ENCODE results near the gene TRIL. TPM values are rescaled to one million over a fixed set of nuclear protein-coding genes. Genes with fewer than 3 reads are reported as not detected.

TRIL gene
- total and polyA plus RNA-seq, 2 donors (not counting 1 experiment from before 2014, with no cell fraction given) = not detected

DNA sequence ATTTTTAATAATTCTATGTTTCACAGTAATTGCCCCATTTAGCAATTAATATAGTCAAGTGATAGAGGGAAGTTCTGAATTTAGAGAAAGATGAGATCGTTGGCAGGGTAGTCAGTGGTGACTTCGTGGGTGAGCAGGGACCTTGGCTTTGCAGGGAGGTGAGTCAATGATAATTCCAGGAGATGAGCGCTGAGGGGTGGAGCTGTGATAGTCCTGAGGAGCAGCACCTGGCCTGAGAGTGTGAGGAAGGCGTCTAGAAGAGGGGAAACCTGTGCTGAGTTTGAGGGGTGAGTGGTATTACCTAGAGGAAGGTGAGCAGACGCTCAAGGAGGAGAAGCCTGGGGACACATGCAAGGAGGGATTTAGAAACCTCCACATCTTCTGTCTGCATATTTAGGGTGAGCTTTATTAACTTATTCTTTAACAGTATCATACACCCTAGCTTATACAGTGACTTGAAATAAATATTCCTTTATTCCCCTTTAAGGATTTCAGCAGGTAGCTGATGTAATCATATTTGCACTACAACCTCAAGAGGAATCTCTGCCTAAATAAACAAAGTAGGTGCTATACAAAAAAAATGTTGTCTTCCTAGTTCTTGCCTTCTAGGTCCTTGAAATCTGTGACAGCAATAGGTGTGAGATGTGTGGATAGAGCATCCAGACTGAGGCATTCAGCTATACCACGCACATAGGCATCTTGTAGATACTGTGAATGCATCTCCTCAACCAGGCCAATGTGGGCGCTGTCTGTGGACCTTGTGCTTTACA, 2.1 kb upstream of the TRIL start:
- peaks cover 49% of the 10 kb centered on the region for H3K27me3 Mint-ChIP-seq
- no peak overlapping the region for H3K4me3 Mint-ChIP-seq
- 79% methylated on average over 6 of the region's 7 CpGs for WGBS (ENCODE audit: insufficient coverage)
- Histone ChIP-seq H3K9ac (ENCODE audit: low read length) (no peak overlapping the region), H3K4me1 (ENCODE audit: control insufficient read depth in 2 of 2, insufficient read depth in 2 of 2, low read length in 2 of 2) (peaks cover 20 to 28% of the 10 kb centered on the region in 2 donors), H3K27me3 (replicated peaks in 1 of 4; ENCODE audit: control extremely low read depth in 1 of 4, control insufficient read depth in 3 of 4, insufficient read depth in 4 of 4, low read length in 3 of 4) (peaks cover 0 to 36% (median 19%) of the 10 kb centered on the region in 4 experiments), H3K9me3 (ENCODE audit: control extremely low read depth in 1 of 3, control insufficient read depth in 2 of 3, insufficient read depth in 1 of 3, low read length in 2 of 3) (peaks cover 0 to 19% (median 0%) of the 10 kb centered on the region in 3 donors), H3K36me3 (replicated peaks in 1 of 2; ENCODE audit: control extremely low read depth in 1 of 2, control insufficient read depth in 1 of 2, extremely low read depth in 1 of 2, insufficient read depth in 2 of 2, low read length in 1 of 2) (no peaks in the 10 kb centered on the region), H3K4me2 (replicated peaks; ENCODE audit: low read depth, low read length, poor library complexity, severe bottlenecking) (no peak overlapping the region), H3K27ac (ENCODE audit: low read length in 2 of 2) (no peak overlapping the region), H4K20me1 (ENCODE audit: control insufficient read depth, insufficient read depth, low read length, poor library complexity, severe bottlenecking) (no peaks in the 10 kb centered on the region), H3K79me2 (ENCODE audit: control insufficient read depth, insufficient read depth, low read length) (no peaks in the 10 kb centered on the region), H3K4me3 (ENCODE audit: control extremely low read depth in 1 of 5, extremely low read depth in 1 of 5, insufficient read depth in 1 of 5, low read depth in 2 of 5, low read length in 4 of 5) (no peak overlapping the region), H2AFZ (ENCODE audit: insufficient read depth, low read depth, low read length, poor library complexity, severe bottlenecking) (no peak overlapping the region)
- ChIA-PET POLR2A (no interaction called here), CTCF (interaction anchor here (1.7 kb wide), 1 partner anchor 38 kb away, joined by 6 read pairs; no protein-coding TSS in a partner anchor)
- ATAC-seq (ENCODE audit: low read depth) = no peak
- intact Hi-C loops (cut with micrococcal nuclease) = no loop called here
- H3K27ac Mint-ChIP-seq = no peak overlapping the region
- TF ChIP-seq, protein P1, sequence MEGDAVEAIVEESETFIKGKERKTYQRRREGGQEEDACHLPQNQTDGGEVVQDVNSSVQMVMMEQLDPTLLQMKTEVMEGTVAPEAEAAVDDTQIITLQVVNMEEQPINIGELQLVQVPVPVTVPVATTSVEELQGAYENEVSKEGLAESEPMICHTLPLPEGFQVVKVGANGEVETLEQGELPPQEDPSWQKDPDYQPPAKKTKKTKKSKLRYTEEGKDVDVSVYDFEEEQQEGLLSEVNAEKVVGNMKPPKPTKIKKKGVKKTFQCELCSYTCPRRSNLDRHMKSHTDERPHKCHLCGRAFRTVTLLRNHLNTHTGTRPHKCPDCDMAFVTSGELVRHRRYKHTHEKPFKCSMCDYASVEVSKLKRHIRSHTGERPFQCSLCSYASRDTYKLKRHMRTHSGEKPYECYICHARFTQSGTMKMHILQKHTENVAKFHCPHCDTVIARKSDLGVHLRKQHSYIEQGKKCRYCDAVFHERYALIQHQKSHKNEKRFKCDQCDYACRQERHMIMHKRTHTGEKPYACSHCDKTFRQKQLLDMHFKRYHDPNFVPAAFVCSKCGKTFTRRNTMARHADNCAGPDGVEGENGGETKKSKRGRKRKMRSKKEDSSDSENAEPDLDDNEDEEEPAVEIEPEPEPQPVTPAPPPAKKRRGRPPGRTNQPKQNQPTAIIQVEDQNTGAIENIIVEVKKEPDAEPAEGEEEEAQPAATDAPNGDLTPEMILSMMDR (IDR thresholded peaks at IDR 0.05) = no peak
- TF ChIP-seq EZH2 (IDR thresholded peaks at IDR 0.05; ENCODE audit: borderline replicate concordance, insufficient read depth, low read depth, low read length, poor library complexity, severe bottlenecking) = no peak
- peaks cover 13% of the 10 kb centered on the region for H3K4me1 Mint-ChIP-seq
- DNase-seq = no peak
- no peaks in the 10 kb centered on the region for H3K9me3 Mint-ChIP-seq (ENCODE audit: insufficient read depth)

DNA sequence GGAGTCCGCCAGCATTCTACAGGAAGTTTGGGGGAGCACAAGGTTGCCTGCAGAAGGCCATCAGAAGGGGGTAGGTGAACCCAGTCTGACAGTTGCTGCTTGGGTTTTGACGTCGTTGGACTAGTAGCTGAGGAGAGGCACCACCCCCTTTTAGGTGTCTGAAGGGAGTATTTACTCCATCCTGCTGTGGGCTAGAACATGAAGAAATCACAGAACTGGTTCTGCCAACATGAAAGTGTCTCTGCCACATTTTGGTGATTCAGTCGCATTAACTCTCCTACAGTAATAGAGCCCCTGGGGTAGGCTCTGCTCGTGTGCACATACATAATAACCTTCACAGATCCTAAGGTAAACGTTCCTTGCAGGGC, 834 bp upstream of the TRIL start:
- no peak overlapping the region for H3K4me3 ChIP-seq (ENCODE audit: control extremely low read depth in 1 of 5, extremely low read depth in 1 of 5, insufficient read depth in 1 of 5, low read depth in 2 of 5, low read length in 4 of 5)
- H3K9me3 ChIP-seq (ENCODE audit: control extremely low read depth in 1 of 3, control insufficient read depth in 2 of 3, insufficient read depth in 1 of 3, low read length in 2 of 3) = peaks cover 0 to 21% (median 0%) of the 10 kb centered on the region in 3 donors
- peaks cover 19% of the 10 kb centered on the region for H3K4me1 Mint-ChIP-seq
- H3K27me3 ChIP-seq (replicated peaks in 1 of 4; ENCODE audit: control extremely low read depth in 1 of 4, control insufficient read depth in 3 of 4, insufficient read depth in 4 of 4, low read length in 3 of 4) = peaks cover 0 to 40% (median 21%) of the 10 kb centered on the region in 4 experiments
- H3K4me1 ChIP-seq (ENCODE audit: control insufficient read depth in 2 of 2, insufficient read depth in 2 of 2, low read length in 2 of 2) = peaks cover 22 to 29% of the 10 kb centered on the region in 2 donors
- 77% methylated on average over 5 of the region's 6 CpGs for WGBS (ENCODE audit: insufficient coverage)
- ChIA-PET POLR2A (no interaction called here), CTCF (no interaction called here)
- peaks cover 56% of the 10 kb centered on the region for H3K27me3 Mint-ChIP-seq
- no peak overlapping the region for H3K4me3 Mint-ChIP-seq
- H2AFZ ChIP-seq (ENCODE audit: insufficient read depth, low read depth, low read length, poor library complexity, severe bottlenecking) = no peak overlapping the region
- H3K9ac ChIP-seq (ENCODE audit: low read length) = no peak overlapping the region
- H3K9me3 Mint-ChIP-seq (ENCODE audit: insufficient read depth) = no peaks in the 10 kb centered on the region
- ATAC-seq (ENCODE audit: low read depth) (no peak), DNase-seq (no peak)
- no peak overlapping the region for H3K4me2 ChIP-seq (replicated peaks; ENCODE audit: low read depth, low read length, poor library complexity, severe bottlenecking)
- intact Hi-C loops (cut with micrococcal nuclease) = no loop called here
- H3K36me3 ChIP-seq (replicated peaks in 1 of 2; ENCODE audit: control extremely low read depth in 1 of 2, control insufficient read depth in 1 of 2, extremely low read depth in 1 of 2, insufficient read depth in 2 of 2, low read length in 1 of 2) = no peaks in the 10 kb centered on the region
- no peaks in the 10 kb centered on the region for H4K20me1 ChIP-seq (ENCODE audit: control insufficient read depth, insufficient read depth, low read length, poor library complexity, severe bottlenecking)
- no peak overlapping the region for H3K27ac ChIP-seq (ENCODE audit: low read length in 2 of 2)
- no peaks in the 10 kb centered on the region for H3K79me2 ChIP-seq (ENCODE audit: control insufficient read depth, insufficient read depth, low read length)
- no peak overlapping the region for H3K27ac Mint-ChIP-seq
- TF ChIP-seq, protein P1 (IDR thresholded peaks at IDR 0.05) = no peak
- no peak for TF ChIP-seq EZH2 (IDR thresholded peaks at IDR 0.05; ENCODE audit: borderline replicate concordance, insufficient read depth, low read depth, low read length, poor library complexity, severe bottlenecking)

Measured in B cell (primary cell).